DMS79 (cell line): ENCODE results near the gene ETNPPL.

Experiments
- DNase-seq: peaks from one replicate; lab custom pipeline; 2025; lab: John Stamatoyannopoulos, UW

Gene ETNPPL

GRCh38 chr4:108695062-108695461 is 67.8 kb downstream of the ETNPPL start:
- no peak for DNase-seq

- DNase-seq, result no peak
Measured at GRCh38 chr4:108694423-108694822, 68.4 kb downstream of the ETNPPL start.

GRCh38 chr4:108693819-108694218 is 69.0 kb downstream of the ETNPPL start:
- DNase-seq, result no peak

- no peak for DNase-seq
Measured at GRCh38 chr4:108693211-108693610, 69.6 kb downstream of the ETNPPL start.
